ENCODE results near the gene EIF3B.
"Not testable (repeated sequence)": the region's sequence is repeated elsewhere in the genome, so short reads cannot be mapped to it uniquely, and the experiment has no call there.

The EIF3B gene

GRCh38 chr7:2376351-2377154 is 21.9 kb downstream of the EIF3B start:
- DNase-seq = no peak

GRCh38 chr7:2377492-2377891 is 22.9 kb downstream of the EIF3B start:
- DNase-seq = not testable (repeated sequence)

- not testable (repeated sequence) for DNase-seq
Observed at GRCh38 chr7:2378125-2378524, 23.5 kb downstream of the EIF3B start.

- DNase-seq = no peak
Observed at GRCh38 chr7:2379161-2379560, 24.5 kb downstream of the EIF3B start.

- no peak for DNase-seq
Observed at GRCh38 chr7:2379821-2380450, 25.3 kb downstream of the EIF3B start.

- no peak for DNase-seq
Observed at GRCh38 chr7:2380461-2380860, 25.8 kb downstream of the EIF3B start.

GRCh38 chr7:2381227-2381626 is 26.6 kb downstream of the EIF3B start:
- DNase-seq = no peak

GRCh38 chr7:2381881-2382509 is 27.4 kb downstream of the EIF3B start:
- no peak for DNase-seq

GRCh38 chr7:2383543-2384274 is 29.1 kb downstream of the EIF3B start:
- peak in 4 of 51 donors; percentile 6 to 23 (median 16) for DNase-seq

GRCh38 chr7:2384354-2385243 is 30.0 kb downstream of the EIF3B start:
- DNase-seq = peak in 4 of 51 donors; percentile 12 to 41 (median 18)

GRCh38 chr7:2386122-2386521 is 31.5 kb downstream of the EIF3B start:
- not testable (repeated sequence) for DNase-seq

- no peak for DNase-seq
Observed at GRCh38 chr7:2386964-2387669, 32.5 kb downstream of the EIF3B start.

- DNase-seq = no peak
Observed at GRCh38 chr7:2387897-2388636, 33.4 kb downstream of the EIF3B start.

GRCh38 chr7:2388637-2388954 is 34.0 kb downstream of the EIF3B start:
- no peak for DNase-seq

GRCh38 chr7:2390020-2390816 is 35.6 kb downstream of the EIF3B start:
- peak in 43 of 51 donors; percentile 9 to 82 (median 52) for DNase-seq

- DNase-seq = no peak
Observed at GRCh38 chr7:2393706-2394105, 39.1 kb downstream of the EIF3B start.

- no peak for DNase-seq
Observed at GRCh38 chr7:2394566-2395082, 40.0 kb downstream of the EIF3B start.

- DNase-seq = no peak
Observed at GRCh38 chr7:2398506-2398905, 43.9 kb downstream of the EIF3B start.
